HepG2 (cell line): ENCODE measurements around the gene GTF2F1. TPM values are rescaled to one million over a fixed set of nuclear protein-coding genes. Genes with fewer than 3 reads are reported as not detected.

Experiments used
- E2F1 ChIP-seq: sonication (generic); formaldehyde crosslinking; IDR thresholded peaks from 2 replicates; pipeline ENCODE4 v1.5.0; 2020; ENCODE audit warnings: missing genetic modification reagents
- KAT2B ChIP-seq: fragments of 150-350 bp; IDR thresholded peaks from 2 replicates; pipeline ENCODE4 v1.6.1; 2014; ENCODE audit warnings: low read depth, low read length, borderline replicate concordance
- MZF1 ChIP-seq: sonication (generic); formaldehyde crosslinking; IDR thresholded peaks from 2 replicates; pipeline ENCODE4 v1.8.1; 2023; ENCODE audit warnings: mild to moderate bottlenecking, missing genetic modification reagents, borderline replicate concordance
- NFKBIZ ChIP-seq: IDR thresholded peaks from 2 replicates; pipeline ENCODE4 v1.6.1; 2018; ENCODE audit warnings: missing genetic modification reagents, missing compliant biosample characterization
- PHF20 ChIP-seq: sonication (generic); formaldehyde crosslinking; IDR thresholded peaks from 2 replicates; pipeline ENCODE4 v1.5.0; 2020; ENCODE audit warnings: mild to moderate bottlenecking, missing genetic modification reagents
- POLR2G ChIP-seq: fragments of 200-400 bp; formaldehyde crosslinking; IDR thresholded peaks from 2 replicates; pipeline ENCODE4 v1.6.1; 2018; ENCODE audit warnings: mild to moderate bottlenecking, low read depth, low read length, moderate library complexity
- TGIF2 ChIP-seq: IDR thresholded peaks from 2 replicates; pipeline ENCODE4 v1.6.1; 2016; ENCODE audit warnings: control low read depth, missing compliant biosample characterization
- ZBTB1 ChIP-seq: sonication (generic); formaldehyde crosslinking; IDR thresholded peaks from 2 replicates; pipeline ENCODE4 v1.4.0; 2020; ENCODE audit warnings: missing genetic modification reagents, borderline replicate concordance
- ZNF275 ChIP-seq: sonication (generic); formaldehyde crosslinking; IDR thresholded peaks from 2 replicates; pipeline ENCODE4 v1.8.0; 2022; ENCODE audit warnings: missing genetic modification reagents, mild to moderate bottlenecking, inconsistent platforms, borderline replicate concordance
- ZNF280B ChIP-seq: sonication (generic); formaldehyde crosslinking; IDR thresholded peaks from 2 replicates; pipeline ENCODE4 v1.5.0; 2020; ENCODE audit warnings: missing genetic modification reagents, mild to moderate bottlenecking, borderline replicate concordance
- ZNF34 ChIP-seq: sonication (generic); formaldehyde crosslinking; IDR thresholded peaks from 2 replicates; pipeline ENCODE4 v1.4.0; 2020; ENCODE audit warnings: mild to moderate bottlenecking, missing genetic modification reagents, borderline replicate concordance
- ZNF430 ChIP-seq: sonication (generic); formaldehyde crosslinking; IDR thresholded peaks from 2 replicates; pipeline ENCODE4 v1.9.0; 2021; ENCODE audit warnings: mild to moderate bottlenecking, missing genetic modification reagents
- ZNF44 ChIP-seq: sonication (generic); formaldehyde crosslinking; IDR thresholded peaks from 2 replicates; pipeline ENCODE4 v1.5.1; 2020; ENCODE audit warnings: mild to moderate bottlenecking, missing genetic modification reagents
- ZNF460 ChIP-seq: sonication (generic); formaldehyde crosslinking; IDR thresholded peaks from 2 replicates; pipeline ENCODE4 v1.5.1; 2020; ENCODE audit warnings: missing genetic modification reagents, mild to moderate bottlenecking, borderline replicate concordance
- ZNF557 ChIP-seq: sonication (generic); formaldehyde crosslinking; IDR thresholded peaks from 2 replicates; pipeline ENCODE4 v1.4.0; 2020; ENCODE audit warnings: missing genetic modification reagents
- ZNF816 ChIP-seq: sonication (generic); formaldehyde crosslinking; IDR thresholded peaks from 2 replicates; pipeline ENCODE4 v1.8.0; 2022; ENCODE audit warnings: missing genetic modification reagents, mild to moderate bottlenecking, borderline replicate concordance
- polyA plus RNA-seq, 8 experiments: library from polyadenylated mRNA; depleted of rRNA in 3 of 8; stranded (reverse) in 7 of 8; unstranded in 1 of 8; fragments of >200 nt; fragmentation: Illumina TruSeq in 4 of 8; extraction: Trizol in 4 of 8; gene quantifications; 2 replicates each; pipeline versions ENCODE4 v1.2.1 to v1.2.3, GENCODE V29; 2011 to 2016; ENCODE audit warnings: low read depth in 4 of 8, missing spikeins in 1 of 8, mixed read lengths in 1 of 8; ENCODE audit not compliant: insufficient read depth in 1 of 8
- total RNA-seq, 5 experiments: library from RNA; depleted of rRNA; stranded (reverse); fragments of >200 nt; fragmentation: Illumina TruSeq; extraction: Trizol; gene quantifications; 2 replicates each; pipeline ENCODE4 v1.2.3, GENCODE V29; 2016; ENCODE audit warnings: low read depth in 1 of 5
- TF ChIP-seq, protein P1 (sequence below): sonication (generic); formaldehyde crosslinking; IDR thresholded peaks from 2 replicates; pipeline ENCODE4 v1.5.0; 2020; ENCODE audit warnings: missing genetic modification reagents
- TF ChIP-seq, protein P2 (sequence below): IDR thresholded peaks from 2 replicates; pipeline ENCODE4 v1.6.1; 2012; ENCODE audit warnings: inconsistent platforms

Gene GTF2F1
- total and polyA plus RNA-seq, 2 of the 13 experiments (the other 11 are each of a cell fraction or from before 2014, with no cell fraction given): 27.8 to 34.1 TPM

DNA sequence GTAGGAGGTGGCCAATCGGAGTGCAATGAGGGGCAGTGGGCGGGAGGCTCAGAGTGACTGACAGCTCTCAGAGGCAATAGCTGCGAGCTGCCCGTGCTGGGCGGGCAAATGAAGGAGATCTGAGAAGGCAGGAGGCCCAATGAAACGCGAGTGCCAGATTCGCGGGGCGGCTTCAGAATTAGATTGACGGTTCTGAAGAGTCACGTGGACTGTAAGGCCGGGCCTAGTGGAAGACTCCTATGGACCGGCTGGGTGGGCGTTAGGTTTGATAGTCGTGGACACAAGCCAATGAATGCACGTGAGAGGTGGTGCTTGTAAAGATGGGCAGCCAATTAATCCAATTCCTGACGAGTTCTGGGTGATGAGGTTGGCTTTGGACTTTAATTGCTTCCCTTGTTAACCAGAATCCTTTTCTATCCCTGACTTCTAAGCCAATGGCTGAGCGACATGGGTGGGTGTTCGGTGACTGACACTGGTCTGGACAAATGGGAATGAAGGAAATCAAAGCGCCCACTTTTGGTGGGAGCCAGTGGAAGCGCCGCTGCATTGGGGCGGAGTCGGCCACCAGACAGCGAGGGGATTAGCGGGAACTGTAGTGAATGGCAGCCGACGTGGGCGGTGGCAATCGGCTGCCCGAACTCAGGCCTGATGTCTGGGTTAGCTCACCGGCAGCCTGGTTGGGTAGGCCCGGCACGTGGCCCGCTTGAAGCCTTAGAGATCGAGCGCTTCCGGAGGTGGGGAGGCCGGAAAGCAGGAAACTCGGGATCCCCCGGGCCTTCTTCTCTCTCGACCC lies 32.2 kb upstream of the GTF2F1 start (continued):
- TF ChIP-seq ZNF44 (CRISPR knock-in tag) (peak; percentile 24; the same call in 1 of the 2 replicates), MZF1 (CRISPR knock-in tag) (no peak), TGIF2 (CRISPR knock-in tag) (no peak), E2F1 (CRISPR knock-in tag) (peak; percentile 81), ZNF557 (0 out of 2 replicates have a peak, but pooled peaks have one; percentile 29), KAT2B (no peak), ZNF430 (no peak), ZNF816 (CRISPR knock-in tag) (no peak), POLR2G (no peak), ZBTB1 (CRISPR knock-in tag) (no peak), ZNF280B (peak; percentile 92), PHF20 (CRISPR knock-in tag) (peak; percentile 34; the same call in 1 of the 2 replicates), ZNF460 (CRISPR knock-in tag) (no peak), ZNF34 (CRISPR knock-in tag) (no peak), NFKBIZ (CRISPR knock-in tag) (0 out of 2 replicates have a peak, but pooled peaks have one; percentile 54), ZNF275 (no peak)
- TF ChIP-seq, protein P1, sequence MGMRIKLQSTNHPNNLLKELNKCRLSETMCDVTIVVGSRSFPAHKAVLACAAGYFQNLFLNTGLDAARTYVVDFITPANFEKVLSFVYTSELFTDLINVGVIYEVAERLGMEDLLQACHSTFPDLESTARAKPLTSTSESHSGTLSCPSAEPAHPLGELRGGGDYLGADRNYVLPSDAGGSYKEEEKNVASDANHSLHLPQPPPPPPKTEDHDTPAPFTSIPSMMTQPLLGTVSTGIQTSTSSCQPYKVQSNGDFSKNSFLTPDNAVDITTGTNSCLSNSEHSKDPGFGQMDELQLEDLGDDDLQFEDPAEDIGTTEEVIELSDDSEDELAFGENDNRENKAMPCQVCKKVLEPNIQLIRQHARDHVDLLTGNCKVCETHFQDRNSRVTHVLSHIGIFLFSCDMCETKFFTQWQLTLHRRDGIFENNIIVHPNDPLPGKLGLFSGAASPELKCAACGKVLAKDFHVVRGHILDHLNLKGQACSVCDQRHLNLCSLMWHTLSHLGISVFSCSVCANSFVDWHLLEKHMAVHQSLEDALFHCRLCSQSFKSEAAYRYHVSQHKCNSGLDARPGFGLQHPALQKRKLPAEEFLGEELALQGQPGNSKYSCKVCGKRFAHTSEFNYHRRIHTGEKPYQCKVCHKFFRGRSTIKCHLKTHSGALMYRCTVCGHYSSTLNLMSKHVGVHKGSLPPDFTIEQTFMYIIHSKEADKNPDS (CRISPR knock-in tag): no peak
- TF ChIP-seq, protein P2, sequence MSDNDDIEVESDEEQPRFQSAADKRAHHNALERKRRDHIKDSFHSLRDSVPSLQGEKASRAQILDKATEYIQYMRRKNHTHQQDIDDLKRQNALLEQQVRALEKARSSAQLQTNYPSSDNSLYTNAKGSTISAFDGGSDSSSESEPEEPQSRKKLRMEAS: peak; percentile 96
